IPS-20b (cell line): ENCODE results near the gene CD7.

Experiments used
- H3K27ac ChIP-seq: one replicate; pipeline ENCODE4 v1.5.1; 2013; ENCODE audit warnings: low read length
- H3K27me3 ChIP-seq: 2 replicates; pipeline ENCODE4 v1.6.1; 2013; ENCODE audit warnings: mild to moderate bottlenecking, low read length, inconsistent platforms; ENCODE audit not compliant: insufficient read depth
- H3K36me3 ChIP-seq: 2 replicates; pipeline ENCODE4 v1.6.1; 2013; ENCODE audit warnings: low read depth, mild to moderate bottlenecking, inconsistent platforms, low read length, moderate library complexity; ENCODE audit not compliant: insufficient read depth
- H3K4me1 ChIP-seq: 2 replicates; pipeline ENCODE4 v1.6.1; 2013; ENCODE audit warnings: mild to moderate bottlenecking, control low read depth, inconsistent platforms, low read length, moderate library complexity; ENCODE audit not compliant: insufficient read depth
- H3K4me3 ChIP-seq: 2 replicates; pipeline ENCODE4 v1.5.1; 2013; ENCODE audit warnings: mild to moderate bottlenecking, low read length, inconsistent platforms
- H3K9ac ChIP-seq: 2 replicates; pipeline ENCODE4 v1.6.1; 2013; ENCODE audit warnings: low read depth, mild to moderate bottlenecking, inconsistent platforms, low read length, moderate library complexity
- H3K9me3 ChIP-seq: 2 replicates; pipeline ENCODE4 v1.6.1; 2013; ENCODE audit warnings: mild to moderate bottlenecking, low read depth, low read length, inconsistent platforms; ENCODE audit not compliant: insufficient read depth

CD7 gene

GRCh38 chr17:82274134-82275020, 43.0 kb downstream of the CD7 start:
- Histone ChIP-seq H3K4me3 (peak overlapping the region; percentile 68; the same call in 1 of the 2 replicates), H3K9ac (peak overlapping the region; percentile 60; the same call in 1 of the 2 replicates), H3K27ac (no peak overlapping the region), H3K9me3 (no peaks in the 10 kb centered on the region), H3K4me1 (peaks cover 18% of the 10 kb centered on the region), H3K27me3 (peaks cover 12% of the 10 kb centered on the region; the same call in 1 of the 2 replicates), H3K36me3 (peaks cover 26% of the 10 kb centered on the region)

- Histone ChIP-seq H3K27me3 (peaks cover 12% of the 10 kb centered on the region; the same call in 1 of the 2 replicates), H3K36me3 (peaks cover 33% of the 10 kb centered on the region), H3K9ac (peak within 1 kb of the TSS; percentile 85), H3K27ac (peak within 1 kb of the TSS; percentile 71), H3K9me3 (no peaks in the 10 kb centered on the region), H3K4me1 (peaks cover 22% of the 10 kb centered on the region), H3K4me3 (peak within 1 kb of the TSS; percentile 70)
Observed at GRCh38 chr17:82273327-82274133, 43.9 kb downstream of the CD7 start, which contains the start of gene CSNK1D. CSNK1D (minus strand) TSS chr17:82273700; CDS start chr17:82273381, 319 bp downstream.

- Histone ChIP-seq H3K4me3 (peak overlapping the region; percentile 70), H3K27me3 (peaks cover 9% of the 10 kb centered on the region; the same call in 1 of the 2 replicates), H3K9ac (peak overlapping the region; percentile 85), H3K9me3 (no peaks in the 10 kb centered on the region), H3K27ac (no peak overlapping the region), H3K36me3 (peaks cover 42% of the 10 kb centered on the region), H3K4me1 (peaks cover 22% of the 10 kb centered on the region)
Observed at GRCh38 chr17:82272495-82273326, 44.7 kb downstream of the CD7 start.

- no peak overlapping the region for H3K9ac ChIP-seq
- H3K27ac ChIP-seq = no peak overlapping the region
- H3K27me3 ChIP-seq = peaks cover 6% of the 10 kb centered on the region; the same call in 1 of the 2 replicates
- peak overlapping the region; percentile 70 for H3K4me3 ChIP-seq
- H3K9me3 ChIP-seq = no peaks in the 10 kb centered on the region
- H3K36me3 ChIP-seq = peaks cover 47% of the 10 kb centered on the region
- H3K4me1 ChIP-seq = peaks cover 16% of the 10 kb centered on the region
Observed at GRCh38 chr17:82271401-82271800, 46.0 kb downstream of the CD7 start.

GRCh38 chr17:82270651-82271050, 46.8 kb downstream of the CD7 start:
- Histone ChIP-seq H3K9me3 (no peaks in the 10 kb centered on the region), H3K27ac (no peak overlapping the region), H3K9ac (no peak overlapping the region), H3K36me3 (peaks cover 55% of the 10 kb centered on the region), H3K4me1 (peaks cover 16% of the 10 kb centered on the region), H3K4me3 (no peak overlapping the region), H3K27me3 (peaks cover 6% of the 10 kb centered on the region; the same call in 1 of the 2 replicates)

- peaks cover 62% of the 10 kb centered on the region for H3K36me3 ChIP-seq
- no peaks in the 10 kb centered on the region for H3K9me3 ChIP-seq
- H3K27me3 ChIP-seq = peaks cover 6% of the 10 kb centered on the region; the same call in 1 of the 2 replicates
- H3K27ac ChIP-seq = no peak overlapping the region
- no peak overlapping the region for H3K4me3 ChIP-seq
- H3K9ac ChIP-seq = no peak overlapping the region
- peaks cover 16% of the 10 kb centered on the region for H3K4me1 ChIP-seq
Observed at GRCh38 chr17:82269882-82270500, 47.4 kb downstream of the CD7 start.

GRCh38 chr17:82269138-82269881, 48.1 kb downstream of the CD7 start:
- Histone ChIP-seq H3K4me3 (no peak overlapping the region), H3K4me1 (peaks cover 16% of the 10 kb centered on the region), H3K27ac (no peak overlapping the region), H3K27me3 (peaks cover 5% of the 10 kb centered on the region; the same call in 1 of the 2 replicates), H3K36me3 (peaks cover 68% of the 10 kb centered on the region), H3K9ac (no peak overlapping the region), H3K9me3 (no peaks in the 10 kb centered on the region)

GRCh38 chr17:82267575-82268379, 49.6 kb downstream of the CD7 start:
- H3K4me1 ChIP-seq = peaks cover 16% of the 10 kb centered on the region
- H3K36me3 ChIP-seq = peaks cover 83% of the 10 kb centered on the region
- no peak overlapping the region for H3K9ac ChIP-seq
- no peaks in the 10 kb centered on the region for H3K27me3 ChIP-seq
- H3K4me3 ChIP-seq = no peak overlapping the region
- H3K27ac ChIP-seq = no peak overlapping the region
- H3K9me3 ChIP-seq = no peaks in the 10 kb centered on the region

GRCh38 chr17:82266142-82266541, 51.3 kb downstream of the CD7 start:
- peaks cover 12% of the 10 kb centered on the region for H3K4me1 ChIP-seq
- no peaks in the 10 kb centered on the region for H3K9me3 ChIP-seq
- H3K27me3 ChIP-seq = no peaks in the 10 kb centered on the region
- no peak overlapping the region for H3K27ac ChIP-seq
- H3K9ac ChIP-seq = no peak overlapping the region
- no peak overlapping the region for H3K4me3 ChIP-seq
- peaks cover 91% of the 10 kb centered on the region for H3K36me3 ChIP-seq
